Measurements from ENCODE around the gene FGFR2.

The FGFR2 gene

DNA sequence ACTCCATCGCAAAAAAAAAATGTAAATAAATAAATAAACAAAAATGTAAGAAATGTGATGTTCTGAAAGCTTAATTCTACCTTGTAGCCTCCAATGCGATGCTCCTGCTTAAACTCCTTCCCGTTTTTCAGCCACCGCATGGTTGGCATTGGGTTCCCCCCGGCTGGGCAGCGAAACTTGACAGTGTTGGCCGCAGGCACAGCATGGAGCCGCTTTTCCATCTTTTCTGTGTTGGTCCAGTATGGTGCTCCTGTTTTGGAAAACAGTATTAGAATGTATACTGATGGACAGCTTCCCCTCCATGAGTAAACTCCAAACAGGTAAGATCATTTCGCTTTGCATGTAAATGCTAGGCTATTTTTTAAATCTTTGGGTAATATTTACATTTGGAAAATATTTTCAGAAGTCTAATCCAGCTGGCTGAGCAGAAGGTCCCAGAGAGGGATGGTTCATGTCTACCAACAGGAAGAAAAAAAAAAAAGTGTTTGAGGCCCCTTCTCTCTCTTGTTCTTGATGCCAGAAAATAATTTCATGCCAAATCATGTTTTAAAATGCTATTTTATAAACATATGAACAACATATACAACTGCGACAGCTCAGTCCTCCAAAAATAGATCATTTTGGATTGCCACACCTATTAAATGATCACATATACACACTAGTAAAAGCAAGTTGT, 46.9 kb downstream of the FGFR2 start:
- no peak for DNase-seq

DNA sequence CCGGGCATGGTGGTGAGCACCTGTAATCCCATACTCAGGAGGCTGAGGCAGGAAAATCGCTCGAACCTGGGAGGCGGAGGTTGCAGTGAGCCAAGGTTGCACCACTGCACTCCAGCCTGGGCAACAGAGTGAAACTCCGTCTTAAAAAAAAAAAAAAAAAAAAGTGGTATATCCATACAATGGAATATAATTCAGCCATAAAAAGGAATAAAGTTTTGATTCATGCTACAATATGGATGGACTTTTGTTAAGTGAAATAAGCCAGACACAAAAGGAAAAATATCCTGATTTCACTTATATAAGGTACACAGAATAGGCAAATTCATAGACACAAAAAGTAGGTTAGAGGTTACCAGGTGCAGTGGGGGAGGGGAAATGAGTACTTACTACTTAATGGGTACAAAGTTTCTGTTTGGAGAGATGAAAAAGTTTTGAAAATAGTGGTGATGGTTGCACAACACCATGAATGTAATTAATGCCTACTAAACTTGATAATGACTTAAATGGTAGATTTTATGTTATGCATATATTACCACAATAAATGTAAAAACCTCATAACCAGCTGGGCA, 53.9 kb downstream of the FGFR2 start:
- DNase-seq = no peak

DNA sequence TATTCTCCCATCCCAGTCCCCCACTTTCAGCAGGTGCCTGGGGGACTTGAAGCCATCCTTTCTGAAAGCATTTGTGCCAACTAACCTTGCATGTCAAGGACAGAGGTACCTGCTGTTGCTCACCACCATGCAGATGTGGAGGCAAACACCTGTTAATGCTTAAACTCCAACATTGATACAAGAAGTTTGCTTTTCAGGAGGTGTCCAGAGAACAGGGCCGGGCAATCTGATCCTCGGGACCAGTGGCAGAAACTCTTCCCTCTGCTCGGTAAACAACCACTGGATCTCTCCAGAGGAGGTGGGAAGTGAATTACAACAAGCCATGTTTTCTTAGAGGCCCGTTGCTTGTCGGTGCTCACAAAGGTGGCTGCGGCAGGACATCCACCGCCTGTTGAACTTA, 54.7 kb downstream of the FGFR2 start:
- no peak for DNase-seq

DNA sequence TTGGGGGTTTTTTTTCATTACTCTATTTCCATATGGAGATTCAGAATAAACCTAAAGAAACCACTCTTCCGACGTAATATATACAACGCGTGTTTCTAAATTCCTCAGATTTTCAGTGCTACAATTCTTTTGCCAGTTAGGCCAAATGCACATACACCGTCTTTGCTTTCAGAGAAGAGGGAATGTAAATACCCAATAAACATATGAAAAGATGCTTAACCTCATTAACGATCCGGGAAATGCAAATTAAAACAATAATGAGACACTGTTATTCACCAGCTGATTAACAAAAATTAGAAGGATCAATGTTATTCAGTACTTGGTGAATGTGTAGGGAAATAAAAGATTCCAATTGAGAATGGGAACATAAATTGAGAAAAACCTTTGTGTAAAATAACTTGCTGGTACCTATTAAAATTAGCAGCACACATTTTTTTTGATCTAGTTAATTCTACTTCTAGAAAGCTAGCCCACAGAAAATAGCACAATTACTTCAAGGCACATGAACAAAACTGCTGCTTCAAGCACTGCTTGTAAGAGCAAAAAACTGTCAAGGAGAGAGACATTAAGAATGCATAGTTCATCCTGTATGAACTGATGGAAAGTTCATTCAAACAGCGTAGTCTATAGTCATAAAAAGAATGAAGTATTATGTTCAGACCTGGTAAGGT, 56.7 kb downstream of the FGFR2 start:
- no peak for DNase-seq

DNA sequence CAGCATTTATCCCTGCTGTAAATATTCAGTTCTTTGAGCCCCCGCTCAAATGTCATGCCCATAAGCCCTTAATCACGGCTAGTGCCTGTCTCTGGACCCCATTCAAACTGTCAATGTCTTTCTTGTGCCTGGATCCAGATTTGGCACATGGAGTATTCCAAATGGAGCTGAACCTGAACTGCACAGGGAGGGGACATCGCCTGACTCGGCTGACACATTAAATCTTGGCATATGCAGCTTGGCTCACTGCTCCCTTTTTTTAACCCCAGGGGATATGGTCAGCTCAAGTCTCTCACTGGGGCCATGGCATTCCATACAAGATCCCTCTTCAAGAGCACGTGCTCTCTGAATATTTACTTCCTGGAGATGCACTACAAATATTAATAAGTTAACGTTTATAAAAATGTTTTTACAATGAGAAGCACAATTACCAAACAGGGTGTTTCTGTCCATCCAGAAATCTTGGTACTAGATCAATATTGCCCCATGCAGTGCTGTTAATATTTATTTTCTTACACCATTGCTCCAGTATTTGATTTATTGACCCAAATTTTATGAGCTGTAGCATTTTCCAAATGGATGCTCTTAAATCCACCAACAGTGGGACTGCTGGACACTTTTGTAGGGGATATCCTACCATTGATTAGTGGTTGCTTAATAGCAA, 57.4 kb downstream of the FGFR2 start:
- DNase-seq = no peak

DNA sequence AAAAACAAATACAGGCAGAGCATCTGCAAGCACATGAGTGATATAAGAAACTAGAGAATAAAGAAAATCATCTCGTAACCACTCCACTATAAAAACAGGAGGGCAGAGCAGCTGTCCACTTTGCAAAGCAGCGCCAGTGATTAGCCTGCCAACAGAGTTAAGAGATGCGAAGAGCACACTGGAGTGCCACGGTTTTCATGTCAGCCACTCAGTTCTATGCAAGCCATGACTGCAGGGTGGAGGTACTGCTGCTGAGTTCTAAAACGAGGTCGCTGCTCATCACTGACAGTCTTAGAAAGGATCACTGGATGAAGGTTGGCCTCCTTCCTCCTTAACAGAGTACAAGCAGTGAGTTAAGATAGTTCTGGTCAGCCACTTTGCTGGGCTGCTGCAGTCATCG, 58.5 kb downstream of the FGFR2 start:
- DNase-seq = no peak

DNA sequence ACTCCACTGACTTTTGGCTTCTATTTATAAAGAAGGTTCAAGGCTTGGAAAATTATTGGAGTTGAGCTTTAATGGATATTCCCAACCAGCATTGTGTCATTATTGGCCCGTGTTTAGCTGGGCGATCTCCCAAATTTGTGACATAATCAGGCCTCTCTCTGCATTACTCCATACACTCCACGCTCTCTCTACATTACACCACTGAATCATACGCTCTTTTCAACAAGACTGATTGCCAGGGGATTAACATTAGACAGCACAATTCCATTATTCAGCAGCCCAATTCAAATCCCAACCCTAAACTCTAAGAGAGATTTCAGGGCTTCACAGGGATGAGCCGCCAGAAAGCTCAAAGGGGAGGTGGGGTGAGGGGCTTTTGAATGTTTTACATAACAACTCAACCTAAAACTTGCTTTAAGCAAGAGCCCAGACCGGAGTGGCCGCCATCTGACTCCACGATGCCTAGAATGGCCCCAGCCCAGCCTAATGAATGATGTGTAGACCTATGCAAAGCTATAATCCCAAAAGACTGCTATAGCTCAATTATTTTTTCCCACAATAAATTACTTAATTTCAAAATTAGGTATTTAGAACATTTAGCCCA, 61.8 kb downstream of the FGFR2 start:
- DNase-seq = no peak

DNA sequence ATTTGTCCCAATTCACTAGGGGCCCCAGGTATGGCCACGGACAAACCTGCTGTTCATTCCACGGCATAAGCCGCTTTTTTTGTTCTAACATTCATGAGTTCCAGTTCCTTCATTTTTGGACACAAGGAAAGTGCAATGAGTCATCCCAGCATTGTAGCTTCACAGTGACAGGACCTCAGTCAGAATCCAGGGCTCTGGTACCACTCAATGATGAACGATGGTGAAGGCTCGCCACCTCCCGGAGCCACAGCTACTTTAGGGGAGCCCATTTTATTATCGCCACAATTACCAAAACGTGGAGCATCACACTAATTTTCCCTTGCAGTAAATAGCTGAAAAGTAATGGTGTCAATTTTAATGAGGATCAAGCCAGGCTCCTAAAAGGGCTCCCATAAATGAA, 62.9 kb downstream of the FGFR2 start:
- no peak for DNase-seq

DNA sequence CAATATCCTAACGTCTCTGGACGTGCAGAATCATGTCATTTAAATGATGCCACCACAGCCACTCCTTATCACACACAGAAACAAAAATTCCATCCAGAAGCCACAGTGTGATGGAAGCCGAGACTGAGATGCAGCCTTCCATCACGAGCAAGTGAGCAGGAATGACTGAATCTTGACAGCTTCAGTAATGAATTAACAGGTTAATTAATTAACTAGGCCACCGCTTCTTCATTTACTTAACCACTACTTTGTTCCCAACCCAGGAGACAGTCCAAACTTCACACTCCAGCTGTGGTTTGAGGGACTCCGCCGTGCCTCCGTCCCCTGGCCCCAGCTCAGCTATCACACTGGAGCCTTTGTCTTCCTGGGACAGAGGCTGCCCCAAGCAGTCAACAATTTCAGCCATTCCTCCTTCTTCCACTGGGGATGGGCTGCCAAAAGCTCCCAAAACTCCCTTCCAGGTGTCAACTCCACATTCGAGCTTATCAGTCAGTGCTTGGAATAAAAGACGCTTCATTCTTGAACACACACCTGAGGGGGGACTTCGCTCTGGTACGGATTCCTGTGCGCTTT, 65.9 kb downstream of the FGFR2 start:
- no peak for DNase-seq

DNA sequence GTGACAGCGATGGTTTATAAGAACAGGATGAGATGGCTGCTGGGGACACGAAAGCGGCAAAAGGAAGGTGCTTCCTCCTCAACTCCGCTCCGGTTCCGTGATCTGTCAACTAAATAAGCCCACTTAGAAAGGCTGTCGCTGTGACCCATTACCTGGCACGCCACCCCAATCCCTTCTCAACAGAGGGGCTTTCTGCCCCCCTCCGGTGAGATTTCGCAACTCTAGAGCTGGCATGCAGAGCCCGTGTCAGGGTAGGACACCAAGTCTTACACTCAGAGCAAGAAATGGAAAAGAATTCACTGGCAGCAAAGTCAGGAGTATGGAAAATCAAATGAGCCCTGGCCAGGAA, 66.4 kb downstream of the FGFR2 start:
- no peak for DNase-seq

DNA sequence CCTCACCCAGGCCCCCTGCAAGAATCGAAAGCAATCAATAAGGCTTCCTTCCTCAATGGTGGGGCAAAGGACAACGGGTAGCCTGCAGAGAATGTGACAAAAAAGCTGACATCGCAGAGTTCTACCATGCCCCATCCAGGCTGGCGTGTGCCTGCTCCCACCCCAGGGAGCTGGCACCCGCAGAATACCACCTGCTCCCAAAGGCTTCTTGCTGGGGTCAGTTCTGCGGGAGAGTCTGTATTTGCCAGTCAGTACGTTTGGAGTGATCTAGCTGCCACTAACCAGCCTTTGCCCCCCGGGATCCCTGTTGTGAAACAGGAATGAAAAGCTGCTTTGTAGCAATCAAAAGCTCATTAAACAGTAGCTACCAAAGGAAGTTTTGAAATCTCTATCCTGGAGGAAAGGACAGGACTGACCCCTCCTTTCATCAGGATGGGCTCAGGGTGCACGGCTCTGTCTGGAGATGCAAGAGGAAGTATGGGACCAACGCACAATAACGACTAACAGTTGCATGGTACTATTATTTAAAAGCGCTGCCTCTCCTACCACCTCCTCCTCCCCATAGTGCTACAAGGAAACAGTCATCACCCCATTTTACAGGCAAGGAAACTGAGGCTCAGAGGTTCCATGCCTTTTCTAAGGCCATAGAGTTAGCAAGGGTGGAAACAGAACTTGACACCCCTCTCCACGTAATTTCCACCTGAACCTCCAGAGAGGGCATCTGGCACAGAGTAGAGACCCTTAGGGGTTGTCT, 67.0 kb downstream of the FGFR2 start:
- DNase-seq = no peak

DNA sequence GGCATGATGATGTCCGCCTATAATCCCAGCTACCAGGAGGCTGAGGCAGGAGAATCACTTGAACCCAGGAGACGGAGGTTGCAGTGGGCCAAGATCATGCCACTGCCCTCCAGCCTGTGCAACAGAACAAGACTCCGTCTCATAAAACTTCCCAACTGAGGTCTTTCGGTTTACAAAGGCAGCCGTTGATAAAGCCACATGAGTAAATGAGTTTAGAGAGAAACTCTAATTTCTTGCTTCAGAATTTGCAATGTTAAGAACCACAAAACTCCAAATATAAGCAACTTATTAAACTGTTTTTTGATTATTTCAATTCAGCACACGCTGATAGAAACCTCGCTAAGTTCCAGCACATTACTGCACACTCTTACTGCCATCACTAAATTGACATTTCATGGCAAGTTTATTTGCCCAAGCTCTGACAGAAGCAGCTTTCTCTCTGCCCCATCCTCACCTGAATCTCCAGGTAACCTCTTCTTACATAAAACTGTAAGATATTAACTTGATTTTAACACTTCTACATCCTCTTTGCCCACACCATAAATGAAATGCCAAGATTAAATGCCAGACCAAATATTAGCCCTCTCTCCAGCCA, 67.7 kb downstream of the FGFR2 start:
- no peak for DNase-seq

DNA sequence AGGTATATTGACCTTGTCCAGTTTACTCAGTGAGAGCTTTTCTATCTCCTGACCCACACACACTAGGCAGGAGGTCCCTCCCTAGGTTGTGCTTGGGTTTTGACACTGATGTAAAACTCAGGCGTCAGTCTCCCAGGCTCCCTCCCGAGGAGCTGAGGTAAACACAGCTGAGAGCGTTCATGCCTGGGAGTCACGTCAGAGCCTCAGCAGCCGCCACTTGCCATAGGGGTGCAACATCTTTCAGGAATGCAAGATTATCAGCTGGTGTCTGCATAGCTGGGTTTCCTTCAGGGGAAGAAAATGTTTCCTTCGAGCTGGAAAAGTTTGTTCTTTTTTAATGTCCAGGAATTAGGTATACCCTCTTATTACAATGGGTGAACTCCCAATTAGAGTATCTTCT, 70.6 kb downstream of the FGFR2 start:
- DNase-seq = no peak

DNA sequence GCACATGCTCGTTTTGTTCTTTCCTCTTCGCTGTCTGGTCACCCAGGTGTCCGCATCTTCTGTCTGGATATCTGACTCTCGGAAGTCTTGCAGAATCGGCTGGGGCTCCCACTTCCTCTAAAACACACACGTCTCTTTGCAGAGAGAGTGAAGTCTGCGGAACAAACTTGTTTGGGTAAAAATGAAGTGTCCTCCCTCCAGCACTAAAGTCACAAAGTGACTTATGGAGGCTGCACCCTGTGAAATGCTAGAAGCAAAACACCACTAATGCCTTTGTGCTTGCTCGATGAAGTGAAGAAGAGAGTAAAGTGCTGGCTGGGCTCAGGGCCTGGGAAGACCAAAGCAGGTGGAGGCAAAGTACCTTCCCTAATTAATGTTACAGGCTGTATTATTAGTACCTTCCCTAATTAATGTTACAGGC, 71.4 kb downstream of the FGFR2 start:
- DNase-seq = no peak

DNA sequence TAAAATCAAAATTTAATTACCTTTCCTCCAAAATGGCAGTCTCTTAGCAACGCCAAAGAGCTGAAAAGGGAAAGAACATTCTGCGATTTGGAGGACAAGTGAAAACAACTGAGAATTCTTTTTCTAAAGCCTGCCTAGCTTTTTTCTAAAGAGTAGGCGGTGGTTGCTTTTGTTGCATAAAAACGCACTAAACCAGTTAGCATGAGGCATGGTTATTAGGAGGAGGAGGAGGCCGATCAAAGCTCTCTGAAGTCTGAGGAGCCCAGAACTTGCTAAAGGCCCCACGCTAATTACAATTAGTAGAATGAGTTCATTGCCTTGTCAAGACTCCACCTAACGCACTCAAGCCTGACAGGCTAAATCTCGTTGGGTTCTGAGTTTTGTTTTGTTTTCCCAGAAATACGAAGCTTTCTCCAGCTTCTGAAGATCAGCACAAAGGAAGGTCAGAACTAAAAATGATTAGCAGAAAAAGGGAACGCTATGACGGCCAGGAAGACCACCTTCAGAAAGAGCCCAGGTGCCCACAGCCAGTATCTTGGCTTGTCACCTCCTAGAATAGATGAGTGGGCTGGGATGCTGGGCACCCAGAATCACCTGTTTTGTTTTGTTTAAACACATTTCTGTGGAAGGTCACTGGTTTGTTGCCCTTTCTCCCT, 72.0 kb downstream of the FGFR2 start:
- DNase-seq = no peak

DNA sequence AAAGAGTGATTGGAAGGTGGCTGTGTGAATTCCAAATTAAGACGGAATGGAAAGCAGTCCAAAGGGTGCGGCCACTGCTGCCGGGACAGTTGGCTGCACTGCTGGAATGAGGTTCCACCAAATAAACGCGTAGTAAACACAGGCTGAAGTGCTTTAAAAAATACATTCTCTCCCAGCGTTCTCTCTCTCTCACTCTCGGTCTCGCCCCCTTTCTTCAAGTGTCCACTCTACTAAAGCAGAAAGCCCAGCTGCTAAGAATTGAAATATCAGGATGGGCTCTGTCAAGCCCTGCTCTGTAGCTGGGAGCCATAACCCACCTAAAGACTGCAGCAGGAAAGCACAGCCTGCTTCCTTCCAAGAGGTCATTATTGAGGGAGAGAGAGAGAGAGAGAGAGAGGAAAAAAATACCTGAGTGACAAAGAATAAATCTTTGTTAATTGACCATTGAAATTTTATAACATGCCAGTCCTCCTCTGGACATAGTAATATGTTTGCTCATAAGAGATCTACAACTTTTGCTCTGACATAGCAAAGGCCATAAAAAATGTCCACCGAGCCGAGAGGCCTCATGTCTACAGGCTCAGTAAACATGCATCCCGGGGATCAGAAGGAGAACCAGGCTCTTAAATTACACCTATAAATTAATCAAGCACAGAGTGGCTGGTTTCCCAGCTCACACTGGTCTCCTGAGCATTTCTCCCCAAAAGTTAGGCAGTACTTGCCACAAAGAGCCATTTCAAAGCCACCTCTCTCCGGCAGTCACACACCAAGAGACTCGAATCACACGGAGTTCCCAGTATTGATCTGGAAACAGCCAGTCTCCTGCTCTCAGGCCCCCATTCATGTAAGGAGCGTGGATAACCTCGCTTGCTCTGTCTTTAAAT, 72.8 kb downstream of the FGFR2 start:
- DNase-seq = no peak

DNA sequence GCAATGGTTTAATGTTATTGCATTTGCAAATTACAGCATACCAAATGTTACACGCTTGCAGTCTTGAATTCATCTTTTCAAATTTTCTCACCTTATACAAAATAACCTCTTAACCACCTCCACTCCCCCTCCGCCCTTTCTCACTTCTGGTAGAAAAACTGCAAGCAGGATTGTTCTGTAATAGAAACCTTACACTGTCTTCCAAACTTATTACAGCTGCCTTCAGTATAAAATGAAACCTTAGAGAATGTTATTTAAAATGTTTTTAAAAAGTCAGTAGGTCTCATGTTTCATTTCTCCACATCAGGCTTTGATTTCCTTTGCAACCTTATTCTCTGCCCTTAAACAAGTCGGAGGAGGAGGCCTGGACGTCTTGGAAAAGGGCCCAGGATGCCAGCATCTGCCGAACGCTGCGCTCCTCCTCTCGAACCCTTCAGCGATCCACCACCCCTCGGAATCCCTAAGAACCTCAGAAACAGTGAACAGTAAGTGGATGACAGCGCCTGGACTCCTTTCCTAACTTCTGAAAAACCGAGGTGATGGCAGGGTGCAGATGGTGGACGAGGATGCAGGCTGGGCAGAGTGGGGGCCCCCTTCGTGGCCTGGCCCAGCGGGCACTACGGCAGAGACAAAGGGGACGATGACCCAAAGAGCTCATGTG, 74.0 kb downstream of the FGFR2 start:
- no peak for DNase-seq

DNA sequence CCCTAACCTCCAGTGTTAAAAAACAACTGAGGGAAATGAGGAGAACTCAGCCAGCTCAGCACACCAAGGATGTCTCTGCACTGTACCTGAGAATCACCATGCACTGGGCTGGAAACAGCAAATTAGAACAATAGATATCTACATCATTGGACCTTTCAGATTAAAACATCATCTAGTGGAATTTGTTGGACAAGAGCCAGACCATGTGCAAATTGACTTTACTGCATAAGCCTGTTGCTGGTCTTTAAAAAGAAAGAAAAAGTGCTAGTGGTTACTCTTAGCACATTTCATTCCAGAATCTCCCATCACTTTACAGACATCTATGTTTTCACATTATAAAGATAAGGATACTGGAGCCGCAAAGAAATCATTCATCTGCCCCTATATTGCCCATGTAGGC, 75.4 kb downstream of the FGFR2 start:
- DNase-seq = no peak

DNA sequence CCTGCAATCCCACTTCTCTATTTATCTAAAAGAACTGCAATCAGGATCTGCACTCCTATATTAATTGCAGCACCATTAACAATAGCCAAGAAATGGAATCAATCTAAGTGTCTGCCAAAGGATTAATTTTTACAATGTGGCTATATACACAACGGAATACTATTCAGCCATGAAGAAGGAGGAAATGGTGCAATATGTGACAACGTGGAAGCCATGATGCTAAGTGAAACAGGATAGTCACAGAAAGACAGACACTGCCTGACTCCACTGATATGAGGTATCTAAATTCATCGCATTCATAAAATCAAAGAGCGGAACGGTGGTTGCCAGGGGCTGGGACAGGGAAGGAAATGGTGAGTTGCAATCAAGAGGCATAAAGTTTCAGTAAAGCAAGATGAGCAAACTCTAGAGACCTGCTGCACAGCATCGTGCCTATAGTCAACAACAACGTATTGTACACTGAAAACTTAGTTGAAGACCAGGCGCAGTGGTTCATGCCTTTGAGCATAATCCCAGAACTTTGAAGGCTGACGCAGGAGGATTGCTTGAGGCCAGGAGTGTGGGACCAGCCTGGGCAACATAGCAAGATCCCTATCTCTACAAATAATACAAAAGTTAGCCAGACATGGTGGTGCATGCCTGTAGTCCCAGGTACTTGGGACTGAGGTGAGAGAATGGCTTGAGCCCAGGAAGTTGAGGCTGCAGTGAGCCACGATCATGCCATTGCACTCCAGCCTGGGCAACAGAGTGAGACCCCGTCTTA, 76.3 kb downstream of the FGFR2 start:
- no peak for DNase-seq

Measured in 8988T (cell line).